Activated T-helper 1 cell treated with anti-CD3 and anti-CD28 coated beads, Interleukin-2, amount 50 U/mL, for 16 hours (primary cell): Measurements from ENCODE around the gene FKRP.

Experiments used
- DNase-seq, 2 donors: peaks; one replicate each; pipeline ENCODE4 v3.0.0-alpha.2; 2020; ENCODE audit warnings: low read depth in 1 of 2, low spot score in 1 of 2

Gene FKRP

DNA sequence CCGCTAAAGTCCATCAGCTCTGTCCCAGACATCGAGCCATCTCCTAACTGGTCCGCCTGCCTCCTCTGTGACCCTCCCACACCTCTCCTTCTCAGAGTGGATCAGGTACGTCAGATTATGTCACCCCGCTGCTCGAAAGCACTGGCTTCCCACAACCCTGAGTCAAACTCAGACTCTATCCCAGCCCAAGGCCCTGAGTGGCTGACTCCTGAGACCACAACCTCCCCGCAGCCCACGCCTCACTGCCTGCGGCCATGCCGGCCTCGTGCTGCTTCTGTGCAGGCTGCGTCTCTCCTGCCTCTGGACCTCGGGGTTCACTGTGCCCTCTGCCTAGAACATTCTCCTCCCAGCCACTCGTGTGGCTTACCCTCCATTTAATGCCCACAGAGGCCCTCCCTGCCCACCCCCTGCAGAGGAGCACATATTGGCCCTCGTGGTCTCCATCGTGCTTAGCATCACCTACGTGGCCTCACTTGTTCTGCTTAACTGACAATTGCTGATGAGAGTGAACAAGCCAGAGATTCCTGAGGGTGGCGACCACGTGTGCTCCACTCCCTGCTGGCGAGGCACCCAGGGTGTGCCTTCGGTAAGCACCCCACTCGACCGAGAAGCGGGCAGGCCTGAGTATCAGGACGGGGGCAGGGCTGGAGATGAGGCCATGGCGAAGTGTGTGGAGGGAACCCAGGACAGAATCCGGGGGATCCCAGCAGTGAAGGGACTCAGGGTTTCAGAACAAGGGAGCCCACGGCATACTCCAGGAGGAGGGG lies 13.5 kb upstream of the FKRP start:
- DNase-seq: no peak

DNA sequence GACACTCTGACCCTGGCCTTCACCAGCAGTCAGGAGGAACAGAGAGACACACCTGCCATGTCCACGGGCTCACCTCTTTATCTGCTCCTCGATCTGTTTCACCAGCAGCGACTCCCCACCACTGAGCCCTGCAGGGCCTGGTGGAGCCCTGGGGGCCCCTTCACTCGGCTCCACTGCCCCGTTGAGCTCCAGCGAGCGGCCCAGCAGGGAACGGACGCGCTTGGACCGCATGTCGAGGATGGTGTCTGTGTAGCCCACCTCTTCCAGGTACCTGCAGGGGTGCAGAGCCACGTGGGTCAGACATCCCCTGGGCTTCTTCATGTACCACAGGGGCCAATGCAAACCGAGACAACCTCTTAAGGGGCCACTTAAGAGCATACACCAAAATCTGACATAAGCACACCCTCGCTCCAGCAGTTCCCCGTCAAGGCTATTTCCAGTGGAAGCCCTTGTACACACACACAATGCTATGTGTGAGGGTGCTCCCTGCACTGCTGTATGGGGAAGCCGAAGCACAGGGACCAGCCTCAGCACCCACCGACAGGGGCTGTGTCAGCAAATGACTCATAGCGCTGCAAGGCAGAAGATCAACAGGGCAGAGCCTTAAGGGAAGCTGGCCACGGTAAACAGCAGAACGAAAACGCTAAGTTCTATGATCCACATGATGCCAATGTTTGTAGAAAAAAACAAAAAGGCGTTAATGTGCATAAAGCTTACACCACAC lies 12.7 kb upstream of the FKRP start:
- DNase-seq: no peak

DNA sequence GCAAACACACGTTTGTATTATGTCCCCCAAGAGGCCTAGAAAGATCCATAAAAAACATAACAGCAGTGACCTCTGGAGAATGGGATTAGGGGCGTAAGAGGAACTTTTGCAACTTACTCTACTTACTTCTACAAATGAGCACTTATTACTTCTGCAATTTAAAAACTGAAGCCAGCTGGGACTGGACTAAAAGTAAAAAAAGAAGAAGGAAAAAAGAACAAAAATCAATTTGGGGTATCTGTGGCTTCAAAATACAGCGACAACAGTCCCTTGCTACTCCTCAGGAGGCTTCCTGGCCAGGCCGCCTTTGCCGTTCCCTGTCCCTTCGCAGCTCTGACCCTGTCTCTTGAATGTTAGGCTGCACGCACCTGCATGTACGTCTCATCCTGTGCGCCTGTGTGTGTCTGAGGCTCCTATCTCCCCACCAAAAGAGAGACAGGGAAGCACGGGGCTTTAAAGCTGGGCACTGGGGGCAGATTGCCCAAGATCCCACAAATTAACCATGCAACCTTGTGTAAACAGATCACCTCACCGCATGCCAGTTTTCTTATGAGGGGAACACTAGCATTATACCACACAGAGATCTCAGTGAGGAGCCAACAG lies 12.1 kb upstream of the FKRP start:
- no peak for DNase-seq

- DNase-seq: no peak
These were observed 9.1 kb upstream of the FKRP start for GRCh38 chr19:46736531-46737297.

DNA sequence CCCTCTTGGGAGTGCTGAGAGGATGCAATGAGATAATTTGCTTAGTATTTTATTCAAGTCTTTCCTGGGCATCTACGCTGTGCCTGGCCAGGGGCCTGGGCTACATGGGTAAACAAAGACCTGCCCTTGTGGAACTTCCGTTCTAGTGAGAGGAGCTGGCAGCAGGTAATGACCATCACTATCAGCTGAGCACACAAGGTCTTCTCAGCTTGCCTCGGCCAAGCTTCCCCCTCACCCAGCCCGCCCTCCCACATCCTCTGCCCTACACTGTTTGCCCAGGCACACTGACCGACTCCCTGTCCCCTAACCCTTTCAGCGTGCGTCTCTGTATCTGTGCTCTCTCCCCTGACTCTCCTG lies 8.6 kb upstream of the FKRP start:
- DNase-seq: no peak

GRCh38 chr19:46737761-46738171 lies 8.1 kb upstream of the FKRP start:
- DNase-seq: no peak

- no peak for DNase-seq
These were observed 6.5 kb upstream of the FKRP start for GRCh38 chr19:46739290-46739771.

GRCh38 chr19:46741447-46741846 lies 4.4 kb upstream of the FKRP start:
- no peak for DNase-seq

- no peak for DNase-seq
These were observed 2.9 kb upstream of the FKRP start for GRCh38 chr19:46742926-46743480.

DNA sequence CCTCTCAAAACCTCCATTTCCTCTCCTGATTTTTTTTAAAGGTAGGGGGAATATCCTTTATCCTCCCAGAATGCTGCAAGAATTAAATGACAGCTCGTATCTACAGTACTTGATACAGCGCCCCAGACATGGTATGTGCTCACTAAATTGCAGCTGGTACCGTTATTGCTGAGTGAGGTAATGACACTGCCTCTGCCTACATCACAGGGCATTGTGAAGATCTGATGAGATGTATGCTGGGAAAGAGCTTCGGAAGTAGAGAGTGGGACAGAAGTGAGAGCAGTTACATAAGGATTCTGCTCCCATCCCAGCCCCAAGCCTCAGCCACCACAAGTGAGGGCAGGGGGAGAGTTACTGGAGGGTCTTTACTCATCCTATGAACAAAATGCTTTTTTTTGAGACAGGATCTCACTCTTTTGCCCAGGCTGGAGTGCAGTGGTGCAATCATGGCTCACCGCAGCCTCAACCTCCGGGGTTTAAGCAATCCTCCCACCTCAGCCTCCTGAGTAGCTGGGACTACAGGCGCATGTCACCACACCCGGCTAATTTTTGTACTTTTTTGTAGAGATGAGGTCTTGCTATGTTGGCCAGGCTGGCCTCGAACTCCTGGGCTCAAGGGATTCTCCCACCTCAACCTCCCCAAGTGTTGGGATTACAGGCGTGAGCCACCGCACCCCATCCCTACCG lies 1.7 kb upstream of the FKRP start:
- no peak for DNase-seq

- DNase-seq: no peak
These were observed 827 bp upstream of the FKRP start for GRCh38 chr19:46745030-46745429.

DNA sequence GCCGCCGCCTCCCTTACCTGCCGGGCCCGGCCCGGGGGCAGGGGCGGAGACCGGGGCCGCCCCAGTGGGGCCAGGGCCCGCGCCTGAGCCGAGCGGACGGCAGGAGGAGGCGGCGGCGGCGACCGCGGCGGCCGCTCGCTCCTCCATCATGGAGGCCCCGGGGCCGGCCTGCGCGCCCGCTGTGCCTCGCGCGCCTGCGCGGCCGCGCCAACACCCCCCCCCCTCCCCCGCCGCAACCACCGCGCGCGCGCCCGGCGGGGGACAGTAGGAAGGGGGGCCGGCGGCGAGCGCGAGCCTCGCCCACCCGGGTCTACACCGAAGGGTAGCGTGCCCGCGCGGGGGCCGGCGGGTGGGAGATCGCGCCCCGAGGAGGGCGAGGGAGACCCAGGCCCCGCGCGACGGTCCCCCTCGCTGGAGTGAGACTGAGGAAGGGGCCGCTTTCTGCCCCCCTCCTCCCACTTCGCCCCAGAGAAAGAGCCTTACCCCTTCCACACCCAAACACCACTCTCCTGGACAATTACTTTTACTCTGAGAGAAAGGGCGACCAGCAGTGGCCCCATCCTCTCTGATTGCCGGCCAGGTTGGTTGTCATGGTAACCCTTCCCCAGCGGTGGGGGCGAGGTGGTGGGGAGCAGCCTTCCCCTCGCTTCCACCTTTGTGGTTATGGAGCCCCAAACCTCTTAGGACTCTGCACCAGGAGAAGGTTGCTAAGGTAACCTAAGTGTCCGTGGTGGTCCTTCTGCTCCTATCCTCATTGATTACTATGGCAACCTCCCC lies 612 bp downstream of the FKRP start, which contains the start of gene STRN4:
Gene STRN4, minus strand, starts transcription at position 170 of the 777 bp plus-strand sequence. Its CDS starts 20 bp downstream, at position 150.
- DNase-seq: peak in 1 of 2 donors; percentile 52

GRCh38 chr19:46748325-46749109 lies 2.7 kb downstream of the FKRP start:
- DNase-seq: peak; percentile 53 to 66

GRCh38 chr19:46753420-46754155 lies 7.7 kb downstream of the FKRP start:
- DNase-seq: peak; percentile 45

DNA sequence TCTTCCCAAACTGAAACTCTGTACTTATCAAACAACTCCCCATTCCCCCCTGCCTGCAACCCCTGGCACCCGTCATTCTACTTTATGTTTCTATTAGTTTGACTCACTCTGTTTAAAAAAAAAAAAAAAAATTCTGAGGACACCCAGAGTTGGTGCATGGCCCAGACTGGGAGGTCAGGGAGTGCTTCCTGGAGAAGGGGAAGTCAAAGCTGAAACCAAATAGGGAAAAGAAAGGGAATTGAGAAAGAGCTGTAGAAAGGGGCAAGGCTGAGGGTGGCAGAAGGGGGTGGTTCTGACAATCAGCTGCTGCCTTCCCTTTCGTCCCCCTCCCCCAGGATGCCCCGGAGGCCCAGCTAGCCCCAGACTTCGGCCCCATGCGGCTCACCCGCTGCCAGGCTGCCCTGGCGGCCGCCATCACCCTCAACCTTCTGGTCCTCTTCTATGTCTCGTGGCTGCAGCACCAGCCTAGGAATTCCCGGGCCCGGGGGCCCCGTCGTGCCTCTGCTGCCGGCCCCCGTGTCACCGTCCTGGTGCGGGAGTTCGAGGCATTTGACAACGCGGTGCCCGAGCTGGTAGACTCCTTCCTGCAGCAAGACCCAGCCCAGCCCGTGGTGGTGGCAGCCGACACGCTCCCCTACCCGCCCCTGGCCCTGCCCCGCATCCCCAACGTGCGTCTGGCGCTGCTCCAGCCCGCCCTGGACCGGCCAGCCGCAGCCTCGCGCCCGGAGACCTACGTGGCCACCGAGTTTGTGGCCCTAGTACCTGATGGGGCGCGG lies 9.4 kb downstream of the FKRP start:
- no peak for DNase-seq

DNA sequence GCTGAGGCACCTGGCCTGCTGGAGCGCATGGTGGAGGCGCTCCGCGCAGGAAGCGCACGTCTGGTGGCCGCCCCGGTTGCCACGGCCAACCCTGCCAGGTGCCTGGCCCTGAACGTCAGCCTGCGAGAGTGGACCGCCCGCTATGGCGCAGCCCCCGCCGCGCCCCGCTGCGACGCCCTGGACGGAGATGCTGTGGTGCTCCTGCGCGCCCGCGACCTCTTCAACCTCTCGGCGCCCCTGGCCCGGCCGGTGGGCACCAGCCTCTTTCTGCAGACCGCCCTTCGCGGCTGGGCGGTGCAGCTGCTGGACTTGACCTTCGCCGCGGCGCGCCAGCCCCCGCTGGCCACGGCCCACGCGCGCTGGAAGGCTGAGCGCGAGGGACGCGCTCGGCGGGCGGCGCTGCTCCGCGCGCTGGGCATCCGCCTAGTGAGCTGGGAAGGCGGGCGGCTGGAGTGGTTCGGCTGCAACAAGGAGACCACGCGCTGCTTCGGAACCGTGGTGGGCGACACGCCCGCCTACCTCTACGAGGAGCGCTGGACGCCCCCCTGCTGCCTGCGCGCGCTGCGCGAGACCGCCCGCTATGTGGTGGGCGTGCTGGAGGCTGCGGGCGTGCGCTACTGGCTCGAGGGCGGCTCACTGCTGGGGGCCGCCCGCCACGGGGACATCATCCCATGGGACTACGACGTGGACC lies 10.1 kb downstream of the FKRP start:
- no peak for DNase-seq

DNA sequence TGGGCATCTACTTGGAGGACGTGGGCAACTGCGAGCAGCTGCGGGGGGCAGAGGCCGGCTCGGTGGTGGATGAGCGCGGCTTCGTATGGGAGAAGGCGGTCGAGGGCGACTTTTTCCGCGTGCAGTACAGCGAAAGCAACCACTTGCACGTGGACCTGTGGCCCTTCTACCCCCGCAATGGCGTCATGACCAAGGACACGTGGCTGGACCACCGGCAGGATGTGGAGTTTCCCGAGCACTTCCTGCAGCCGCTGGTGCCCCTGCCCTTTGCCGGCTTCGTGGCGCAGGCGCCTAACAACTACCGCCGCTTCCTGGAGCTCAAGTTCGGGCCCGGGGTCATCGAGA lies 10.7 kb downstream of the FKRP start:
- DNase-seq: no peak
